GM18511 (cell line): ENCODE measurements around the gene OSGIN1.
A peak's percentile ranks its signal among the peaks of the same experiment; 100 is the strongest.

ENCODE experiments used
- ATAC-seq: cut with Tn5 transposase; IDR thresholded peaks from one replicate; pipeline ENCODE4 v1.9.1; 2021; ENCODE audit warnings: mild to moderate bottlenecking, moderate library complexity; ENCODE audit not compliant: unreplicated experiment

OSGIN1 gene

DNA sequence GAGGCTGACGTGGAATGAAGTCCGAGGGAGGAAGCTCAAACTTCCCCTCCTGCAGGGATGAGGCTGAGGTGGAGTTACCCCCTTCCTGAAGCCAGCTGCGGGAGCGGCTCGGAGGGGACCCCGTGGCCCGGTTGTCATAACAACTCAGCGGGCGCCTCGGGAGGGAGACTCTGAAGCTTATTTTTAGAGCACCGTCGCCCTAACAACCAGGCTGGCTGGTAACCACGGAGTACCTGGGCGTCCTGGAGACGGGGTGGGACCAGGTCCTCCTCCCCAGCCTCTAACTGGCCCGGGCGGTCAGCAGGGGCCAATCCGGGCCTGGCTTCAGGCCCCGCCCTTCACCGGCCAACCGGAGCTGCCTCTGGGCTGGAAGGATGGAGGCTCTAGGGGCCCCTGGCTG, 42.7 kb downstream of the OSGIN1 start:
- no peak for ATAC-seq

DNA sequence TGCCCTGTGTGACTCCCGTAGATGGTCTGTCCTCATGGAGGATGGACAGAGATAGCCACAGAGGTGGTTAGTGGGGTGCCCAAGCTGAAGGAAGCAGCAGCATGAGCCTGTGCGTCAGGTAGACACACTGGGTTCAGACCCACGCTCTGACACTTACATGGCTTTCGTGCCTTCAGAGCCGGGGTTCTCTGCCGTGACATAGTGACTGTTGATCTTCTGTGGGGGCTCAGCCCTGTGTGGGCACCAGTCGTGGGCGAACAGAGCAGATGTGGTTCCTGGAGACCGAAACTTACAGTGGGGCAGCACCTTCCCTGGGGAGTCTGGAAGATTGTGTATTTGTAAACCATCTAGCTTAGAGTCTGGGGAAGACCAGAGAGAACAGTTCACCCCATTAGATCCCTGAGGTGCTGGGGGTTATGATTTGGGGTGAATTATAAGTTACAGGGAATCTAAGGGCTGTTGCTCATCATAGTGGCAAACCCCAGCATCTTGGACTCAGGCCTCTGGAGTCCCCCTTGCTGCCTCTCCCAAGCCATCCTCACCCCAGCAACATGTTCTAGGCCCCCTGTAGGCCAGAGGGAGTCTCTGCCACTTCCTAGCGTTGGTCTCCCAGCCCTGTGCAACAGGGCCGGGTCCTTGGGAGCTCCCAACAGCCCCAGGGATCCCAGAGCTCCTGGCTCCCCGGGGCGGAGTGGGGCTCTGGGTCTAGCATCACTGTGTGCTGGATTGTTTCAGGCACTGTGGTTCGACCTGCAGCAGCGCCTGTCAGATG, 43.6 kb downstream of the OSGIN1 start:
- ATAC-seq: no peak

DNA sequence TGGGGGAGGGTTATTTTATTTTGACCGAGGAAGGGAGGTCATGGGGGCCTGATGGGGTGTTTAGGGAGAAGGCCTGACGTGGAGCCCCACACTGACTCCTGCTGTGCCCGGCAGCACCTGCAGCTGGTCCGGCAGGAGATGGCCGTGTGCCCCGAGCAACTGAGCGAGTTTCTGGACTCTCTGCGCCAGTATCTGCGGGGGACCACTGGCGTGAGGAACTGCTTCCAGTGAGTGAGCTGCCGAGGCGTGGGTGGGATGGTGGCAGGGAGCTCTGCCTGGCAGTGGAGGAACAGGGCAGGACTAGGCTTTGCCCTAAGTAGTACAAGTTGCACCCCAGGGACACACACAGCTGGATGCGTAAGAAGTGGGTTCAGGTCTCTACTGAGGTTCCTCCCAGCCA, 45.1 kb downstream of the OSGIN1 start:
- no peak for ATAC-seq

DNA sequence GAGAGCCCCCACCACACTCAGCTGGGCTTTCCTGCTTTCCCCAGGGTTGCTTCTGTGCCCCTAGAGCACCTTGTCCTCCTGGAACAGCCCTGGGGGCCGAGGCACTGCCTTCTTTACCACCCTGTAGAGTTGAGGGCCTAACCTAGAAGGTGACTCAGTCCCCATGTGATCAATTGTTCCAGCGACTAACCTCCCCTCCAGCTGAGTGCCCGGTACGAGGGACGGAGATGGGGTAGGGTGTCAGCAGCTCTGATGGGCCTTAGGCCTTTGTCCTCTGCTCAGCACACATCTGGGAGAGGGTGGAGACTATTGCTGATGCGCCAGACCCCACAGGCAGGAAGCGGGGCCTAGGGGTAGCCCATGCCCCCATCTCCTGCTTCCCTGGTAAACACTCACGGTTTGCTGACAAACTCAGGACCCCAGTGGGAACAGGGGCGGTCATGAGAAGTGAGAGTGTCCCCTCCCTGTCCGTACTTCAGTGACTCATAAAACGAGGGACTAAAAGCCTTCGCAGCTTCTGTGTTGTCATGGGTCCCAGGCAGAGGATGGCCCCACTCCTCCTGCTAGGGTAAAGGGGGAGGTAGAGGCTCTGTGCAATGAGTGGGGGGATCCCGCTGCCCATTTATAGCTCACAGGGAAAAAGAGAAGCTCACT, 48.1 kb downstream of the OSGIN1 start:
- no peak for ATAC-seq

DNA sequence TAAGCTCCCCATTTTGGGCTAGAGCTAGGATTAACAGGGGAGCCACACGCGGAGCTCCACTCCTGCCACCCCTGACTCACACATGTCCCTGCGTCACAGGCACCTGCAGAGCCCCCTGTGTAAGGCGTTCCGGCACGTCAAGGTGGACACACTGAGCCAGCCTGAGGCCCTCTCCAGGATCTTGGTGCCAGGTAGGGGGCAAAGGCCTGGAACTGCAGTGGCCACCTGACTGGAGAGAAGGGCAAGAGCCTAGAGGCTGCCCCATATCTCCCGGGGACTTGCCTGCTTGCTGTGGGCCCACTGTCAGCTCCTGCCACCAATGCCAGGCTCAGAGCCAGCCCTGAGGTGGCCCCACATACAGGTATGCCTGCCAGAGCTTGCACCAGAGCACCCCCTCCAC, 48.7 kb downstream of the OSGIN1 start:
- no peak for ATAC-seq

DNA sequence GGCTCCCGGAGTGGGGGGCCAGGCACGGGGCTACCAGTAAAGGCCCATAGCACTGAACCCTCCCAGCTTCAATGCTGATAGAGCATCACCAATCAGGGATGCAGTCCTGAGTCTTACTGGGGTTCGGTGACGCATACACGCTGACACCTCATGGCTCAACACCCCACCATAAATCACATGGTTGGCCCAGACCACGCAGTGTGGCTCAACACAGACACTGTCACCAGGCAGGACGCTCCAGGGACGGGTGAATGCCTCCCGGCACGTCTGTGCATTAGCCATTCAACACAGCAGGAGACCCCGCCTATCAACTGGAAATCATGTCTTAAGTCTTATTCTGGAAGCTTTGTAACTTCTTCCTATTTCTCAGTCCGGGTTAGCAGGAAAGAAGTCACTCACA, 50.0 kb downstream of the OSGIN1 start:
- no peak for ATAC-seq

DNA sequence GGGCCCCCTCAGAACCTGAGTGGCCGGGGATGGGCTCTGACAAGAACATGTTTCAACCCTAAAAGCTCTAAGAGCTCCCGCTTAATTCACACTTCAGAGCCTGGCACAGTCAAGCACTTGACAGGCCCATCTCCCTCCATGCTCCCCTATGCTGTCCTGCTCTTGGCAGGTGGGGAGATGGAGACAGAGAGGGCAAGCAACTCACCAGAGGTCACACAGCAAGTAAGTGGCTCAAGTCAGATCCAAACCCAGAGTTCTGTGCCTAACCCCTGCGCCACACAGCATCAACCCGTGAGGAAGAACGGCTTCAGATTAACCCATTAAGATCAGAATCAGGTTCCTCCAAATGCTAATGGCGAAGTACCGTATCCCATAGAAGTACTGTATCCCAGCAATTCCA, 51.4 kb downstream of the OSGIN1 start:
- ATAC-seq: no peak

DNA sequence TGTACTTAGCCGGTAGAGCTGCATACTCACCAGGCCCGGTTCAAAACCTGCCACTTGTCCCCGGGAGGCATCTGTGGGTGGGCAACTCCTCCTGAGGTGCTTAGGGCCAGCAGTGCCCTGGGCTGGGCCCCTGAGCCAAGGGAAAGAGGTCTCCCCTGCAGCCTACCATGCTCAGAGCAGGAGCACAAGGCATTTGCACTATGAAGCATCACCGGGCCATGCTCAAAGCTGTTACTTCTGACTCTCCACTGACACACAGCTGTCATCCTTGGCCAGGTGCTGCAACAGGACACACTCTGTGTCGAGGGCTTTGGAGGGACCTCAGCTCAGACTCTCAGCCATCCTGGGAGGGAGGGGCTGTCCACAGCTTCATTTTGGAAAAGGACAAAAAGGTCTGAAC, 52.4 kb downstream of the OSGIN1 start:
- ATAC-seq: no peak

DNA sequence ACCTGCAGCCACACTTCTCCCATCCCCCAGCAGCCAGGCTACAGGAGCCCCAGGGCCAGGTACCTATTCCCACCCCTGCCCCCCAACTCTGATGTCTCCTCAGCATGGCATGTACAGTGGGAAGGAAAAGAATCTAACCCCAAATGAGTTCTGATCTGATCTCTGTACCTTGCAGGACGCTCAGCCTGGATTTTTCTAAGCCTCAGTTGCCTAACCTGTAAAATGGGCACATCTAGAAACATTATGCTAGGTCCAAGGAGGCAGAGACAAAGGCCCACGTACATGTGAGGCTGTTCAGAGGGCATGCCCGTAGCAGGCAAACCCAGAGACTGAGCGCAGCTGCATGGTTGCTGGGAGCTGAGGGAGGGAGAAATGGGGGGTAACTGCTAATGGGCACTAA, 54.5 kb downstream of the OSGIN1 start:
- no peak for ATAC-seq

DNA sequence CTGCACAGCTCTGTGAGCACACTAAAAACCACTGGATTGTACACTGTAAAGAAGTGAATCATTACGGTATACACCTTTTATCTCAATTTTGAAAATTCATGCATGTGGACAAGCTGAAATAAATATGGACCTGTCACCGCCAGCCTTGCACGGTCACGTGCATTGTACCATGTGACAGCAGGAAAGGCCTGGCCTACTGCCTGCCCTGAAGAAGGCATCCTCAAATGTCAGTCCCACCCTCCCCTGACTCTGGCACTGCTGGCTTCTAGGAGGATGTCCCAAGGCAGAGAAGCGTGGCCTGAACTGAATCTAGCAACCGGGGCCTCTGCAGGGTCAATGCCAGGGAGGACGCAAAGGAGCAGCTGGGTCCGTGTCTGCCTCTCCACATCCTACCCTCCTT, 54.9 kb downstream of the OSGIN1 start:
- ATAC-seq: no peak

DNA sequence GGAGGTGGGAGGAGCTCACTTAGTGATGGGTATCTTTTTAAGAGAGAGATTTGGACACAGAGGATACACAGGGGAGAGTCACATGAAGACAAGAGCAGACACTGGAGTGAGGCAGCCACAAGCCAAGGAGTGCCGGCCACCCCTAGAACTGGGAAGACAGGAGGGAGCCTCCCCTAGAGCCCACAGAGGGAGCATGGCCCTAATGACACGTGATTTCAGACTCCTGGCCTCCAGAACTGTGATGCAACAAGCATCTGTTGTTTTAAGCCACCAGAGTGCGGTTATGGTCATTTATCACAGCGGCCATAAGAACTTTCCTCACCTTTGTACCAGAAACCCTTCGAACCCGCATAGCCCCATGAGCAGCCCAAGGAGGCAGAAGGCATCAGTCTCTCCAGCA, 56.2 kb downstream of the OSGIN1 start:
- ATAC-seq: no peak

DNA sequence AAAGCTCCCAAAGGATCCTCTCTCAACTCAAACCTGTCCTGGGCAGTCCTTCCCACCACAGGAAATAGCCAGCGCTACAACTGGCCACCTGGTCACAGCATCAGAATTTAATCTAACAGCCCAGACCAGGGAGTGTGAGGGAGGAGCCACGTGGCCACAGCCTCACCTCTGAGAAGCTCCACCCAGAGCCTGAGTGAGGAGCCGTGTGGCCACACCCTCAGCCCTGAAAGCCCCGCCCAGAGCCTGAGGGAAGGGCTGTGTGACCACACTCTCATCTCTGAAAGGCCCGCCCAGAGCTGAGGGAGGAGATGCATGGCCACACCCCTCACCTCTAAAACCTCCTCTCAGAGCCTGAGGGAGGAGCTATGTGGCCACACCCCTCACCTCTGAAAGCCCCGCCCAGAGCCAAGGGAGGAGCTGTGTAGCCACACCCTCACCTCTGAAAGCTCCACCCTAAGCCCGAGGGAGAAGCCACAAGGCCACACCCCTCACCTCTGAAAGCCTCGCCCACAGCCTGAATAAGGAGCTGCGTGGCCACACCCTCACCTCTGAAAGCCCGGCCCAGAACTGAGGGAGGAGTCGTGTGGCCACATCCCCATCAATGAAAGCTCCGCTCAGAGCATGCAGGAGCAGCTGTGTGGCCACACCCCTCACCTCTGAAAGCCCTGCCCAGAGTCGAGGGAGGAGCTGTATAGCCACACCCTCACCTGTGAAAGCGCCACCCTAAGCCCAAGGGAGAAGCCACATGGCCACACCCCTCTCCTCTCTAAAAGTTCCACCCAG, 60.9 kb downstream of the OSGIN1 start:
- peak; percentile 78 for ATAC-seq

DNA sequence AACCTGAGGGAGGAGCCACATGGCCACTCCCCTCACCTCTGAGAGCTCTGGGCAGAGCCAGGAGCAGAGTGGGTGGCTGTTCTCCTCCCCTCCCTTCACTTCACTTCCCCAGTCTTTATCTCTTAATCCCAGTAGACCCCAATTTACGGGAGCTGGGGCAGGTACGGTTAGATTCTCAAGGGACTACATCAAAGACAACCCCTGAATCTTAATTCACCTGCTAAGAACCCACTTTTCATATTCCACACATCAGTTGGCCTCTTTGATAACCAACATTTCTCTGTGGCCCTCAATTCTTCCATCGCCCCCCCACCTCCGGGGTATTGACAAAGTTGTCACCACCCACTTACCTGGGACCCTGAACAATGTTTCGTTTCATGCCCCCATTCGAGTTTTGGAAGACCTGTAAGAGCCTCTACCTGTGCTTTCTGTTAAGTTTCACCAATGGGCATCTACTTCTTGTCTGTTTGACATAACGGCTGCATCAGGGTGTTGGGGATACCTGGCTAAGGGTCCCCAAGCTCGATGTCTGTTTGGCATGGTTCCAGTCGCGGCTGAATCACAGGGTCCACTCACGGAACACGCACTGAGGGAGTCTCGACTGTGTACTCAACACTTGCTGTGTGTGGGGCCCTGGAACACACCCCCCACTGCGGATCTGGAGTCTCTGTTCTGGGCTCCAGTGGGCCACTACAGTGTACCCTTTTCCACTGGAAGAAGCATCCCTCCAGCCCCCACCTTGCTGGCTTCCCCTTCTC, 61.7 kb downstream of the OSGIN1 start:
- no peak for ATAC-seq

DNA sequence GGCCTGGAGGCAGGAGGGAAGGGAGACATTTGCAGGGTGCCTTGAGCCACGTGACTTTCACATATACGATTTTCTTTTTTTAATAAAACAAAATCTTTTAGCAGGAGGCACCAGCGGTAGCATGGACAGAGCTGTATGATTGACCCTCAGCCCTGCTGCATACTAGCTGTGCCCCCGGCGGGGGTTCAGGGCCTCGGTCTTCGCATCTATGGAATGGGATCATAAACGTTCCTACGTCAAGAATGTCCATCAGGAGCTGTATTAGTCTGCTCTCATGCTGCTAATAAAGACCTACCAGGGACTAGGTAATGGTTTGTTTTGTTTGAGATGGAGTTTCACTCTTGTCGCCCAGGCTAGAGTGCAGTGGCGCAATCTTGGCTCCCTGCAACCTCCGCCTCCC, 62.4 kb downstream of the OSGIN1 start:
- ATAC-seq: no peak
